ENCODE measurements around the gene ZFP1.
A peak's percentile ranks its signal among the peaks of the same experiment; 100 is the strongest.

ZFP1 gene

GRCh38 chr16:75104836-75105235, 43.5 kb upstream of the ZFP1 start:
- TF ChIP-seq CTCF (conservative IDR thresholded peaks at IDR 0.05): no peak
- no peak overlapping the region for H3K27ac ChIP-seq

GRCh38 chr16:75105306-75106061, 42.8 kb upstream of the ZFP1 start:
- H3K27ac ChIP-seq: no peak overlapping the region
- no peak for TF ChIP-seq CTCF (conservative IDR thresholded peaks at IDR 0.05)

GRCh38 chr16:75106351-75107274, 41.7 kb upstream of the ZFP1 start:
- TF ChIP-seq CTCF (conservative IDR thresholded peaks at IDR 0.05): no peak

GRCh38 chr16:75107505-75107904, 40.8 kb upstream of the ZFP1 start:
- no peak overlapping the region for H3K27ac ChIP-seq

More at GRCh38 chr16:75106351-75107274, 41.7 kb upstream of the ZFP1 start:
- H3K27ac ChIP-seq: no peak overlapping the region

GRCh38 chr16:75108792-75109731, 39.3 kb upstream of the ZFP1 start:
- TF ChIP-seq CTCF (conservative IDR thresholded peaks at IDR 0.05): no peak
- peak overlapping the region; percentile 61 for H3K27ac ChIP-seq

More at GRCh38 chr16:75107505-75107904, 40.8 kb upstream of the ZFP1 start:
- TF ChIP-seq CTCF (conservative IDR thresholded peaks at IDR 0.05): no peak

- peak overlapping the region; percentile 61 for H3K27ac ChIP-seq
These were observed 38.5 kb upstream of the ZFP1 start for GRCh38 chr16:75109732-75110243.

More at GRCh38 chr16:75109732-75110243, 38.5 kb upstream of the ZFP1 start:
- TF ChIP-seq CTCF (conservative IDR thresholded peaks at IDR 0.05): no peak
